ENCODE results near the gene RMND1.

- TF ChIP-seq POLR2A (IDR thresholded peaks at IDR 0.05; ENCODE audit: low read depth, low read length) (no peak), TAF1 (IDR thresholded peaks at IDR 0.05; ENCODE audit: low read depth, low read length) (no peak), POLR2AphosphoS5 (IDR thresholded peaks at IDR 0.05; ENCODE audit: low read depth, low read length) (no peak), POU2F2 (IDR thresholded peaks at IDR 0.05; ENCODE audit: low read depth, low read length) (no peak)
Measured at GRCh38 chr6:151499551-151499950, 47.6 kb upstream of the RMND1 start.

All from GM12891 (cell line).